Activated B cell treated with CpG ODN at 0.5 μM for 24 hours (primary cell): ENCODE results near the gene NTN4. TPM values are rescaled to one million over a fixed set of nuclear protein-coding genes. Genes with fewer than 3 reads are reported as not detected.

Source experiments
- ATAC-seq: fragments of 200-7000 bp; cut with Tn5 transposase; one replicate; pipeline ENCODE4 v1.10.0; 2021; ENCODE audit warnings: low read depth, mild to moderate bottlenecking, moderate library complexity
- CTCF ChIA-PET: fragments of 350-600 bp; sonication (Branson Sonifier 250); formaldehyde crosslinking; loops from one replicate; lab custom pipeline; 2021; ENCODE audit warnings: antibody characterized with exemption; lab: Charles Lee
- POLR2A ChIA-PET: fragments of 350-600 bp; sonication (Branson Sonifier 250); formaldehyde crosslinking; loops from one replicate; lab custom pipeline; 2021; ENCODE audit warnings: antibody characterized with exemption; lab: Charles Lee
- DNase-seq: peaks from one replicate; pipeline ENCODE4 v3.0.0; 2022
- H3K27ac Mint-ChIP-seq: one replicate; pipeline ENCODE4 v1.8.0; 2020; ENCODE audit warnings: mixed read lengths
- H3K27me3 Mint-ChIP-seq: one replicate; pipeline ENCODE4 v1.8.0; 2021; ENCODE audit warnings: mixed read lengths
- H3K36me3 Mint-ChIP-seq: one replicate; pipeline ENCODE4 v1.8.0; 2021; ENCODE audit warnings: low read depth, mixed read lengths
- H3K4me1 Mint-ChIP-seq: one replicate; pipeline ENCODE4 v1.8.0; 2021; ENCODE audit warnings: mixed read lengths
- H3K4me3 Mint-ChIP-seq: one replicate; pipeline ENCODE4 v1.8.0; 2020; ENCODE audit warnings: mild to moderate bottlenecking, mixed read lengths
- H3K9me3 Mint-ChIP-seq: one replicate; pipeline ENCODE4 v1.8.0; 2020; ENCODE audit warnings: mixed read lengths
- intact Hi-C: fragments of 100-400 bp; cut with micrococcal nuclease; formaldehyde crosslinking; loops from one replicate; pipeline ENCODE4 v1.15.1; 2024
- total RNA-seq: library from RNA; stranded (reverse); gene quantifications from 2 replicates; pipeline ENCODE4 v1.2.3, GENCODE V29; 2022
- TF ChIP-seq, protein P1 (sequence below): fragments of 200-600 bp; IDR thresholded peaks from one replicate; pipeline ENCODE4 v1.8.0; 2022; ENCODE audit warnings: antibody characterized with exemption, mild to moderate bottlenecking

NTN4 gene
- total RNA-seq, 1 donor from 2014 or later = 0.20 TPM

GRCh38 chr12:95836185-95836609 lies 45.6 kb upstream of the NTN4 start:
- ATAC-seq = no peak
- no peak for DNase-seq
- Mint-ChIP-seq H3K27ac (no peak overlapping the region), H3K4me3 (no peak overlapping the region), H3K36me3 (no peaks in the 10 kb centered on the region), H3K27me3 (peaks cover 32% of the 10 kb centered on the region), H3K4me1 (peaks cover 2% of the 10 kb centered on the region), H3K9me3 (no peaks in the 10 kb centered on the region)
- ChIA-PET POLR2A (no interaction called here), CTCF (no interaction called here)
- TF ChIP-seq, protein P1, sequence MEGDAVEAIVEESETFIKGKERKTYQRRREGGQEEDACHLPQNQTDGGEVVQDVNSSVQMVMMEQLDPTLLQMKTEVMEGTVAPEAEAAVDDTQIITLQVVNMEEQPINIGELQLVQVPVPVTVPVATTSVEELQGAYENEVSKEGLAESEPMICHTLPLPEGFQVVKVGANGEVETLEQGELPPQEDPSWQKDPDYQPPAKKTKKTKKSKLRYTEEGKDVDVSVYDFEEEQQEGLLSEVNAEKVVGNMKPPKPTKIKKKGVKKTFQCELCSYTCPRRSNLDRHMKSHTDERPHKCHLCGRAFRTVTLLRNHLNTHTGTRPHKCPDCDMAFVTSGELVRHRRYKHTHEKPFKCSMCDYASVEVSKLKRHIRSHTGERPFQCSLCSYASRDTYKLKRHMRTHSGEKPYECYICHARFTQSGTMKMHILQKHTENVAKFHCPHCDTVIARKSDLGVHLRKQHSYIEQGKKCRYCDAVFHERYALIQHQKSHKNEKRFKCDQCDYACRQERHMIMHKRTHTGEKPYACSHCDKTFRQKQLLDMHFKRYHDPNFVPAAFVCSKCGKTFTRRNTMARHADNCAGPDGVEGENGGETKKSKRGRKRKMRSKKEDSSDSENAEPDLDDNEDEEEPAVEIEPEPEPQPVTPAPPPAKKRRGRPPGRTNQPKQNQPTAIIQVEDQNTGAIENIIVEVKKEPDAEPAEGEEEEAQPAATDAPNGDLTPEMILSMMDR = no peak
- intact Hi-C loops = no loop called here

GRCh38 chr12:95834572-95834971 lies 44.0 kb upstream of the NTN4 start:
- Mint-ChIP-seq H3K4me1 (peaks cover 2% of the 10 kb centered on the region), H3K9me3 (no peaks in the 10 kb centered on the region), H3K36me3 (no peaks in the 10 kb centered on the region), H3K4me3 (no peak overlapping the region), H3K27me3 (peaks cover 40% of the 10 kb centered on the region), H3K27ac (no peak overlapping the region)
- TF ChIP-seq, protein P1 = no peak
- DNase-seq (no peak), ATAC-seq (no peak)
- CTCF ChIA-PET = no interaction called here
- POLR2A ChIA-PET = no interaction called here
- intact Hi-C loops = no loop called here

GRCh38 chr12:95830335-95831089 lies 39.9 kb upstream of the NTN4 start:
- ATAC-seq (no peak), DNase-seq (no peak)
- TF ChIP-seq, protein P1 = no peak
- ChIA-PET CTCF (no interaction called here), POLR2A (no interaction called here)
- no peaks in the 10 kb centered on the region for H3K9me3 Mint-ChIP-seq
- H3K27ac Mint-ChIP-seq = no peak overlapping the region
- peaks cover 32% of the 10 kb centered on the region for H3K27me3 Mint-ChIP-seq
- no peaks in the 10 kb centered on the region for H3K36me3 Mint-ChIP-seq
- intact Hi-C loops = no loop called here
- H3K4me1 Mint-ChIP-seq = no peaks in the 10 kb centered on the region
- H3K4me3 Mint-ChIP-seq = no peak overlapping the region

GRCh38 chr12:95829395-95829794 lies 38.8 kb upstream of the NTN4 start:
- POLR2A ChIA-PET = no interaction called here
- Mint-ChIP-seq H3K4me3 (no peak overlapping the region), H3K27ac (no peak overlapping the region), H3K27me3 (peaks cover 29% of the 10 kb centered on the region), H3K4me1 (no peaks in the 10 kb centered on the region), H3K9me3 (no peaks in the 10 kb centered on the region), H3K36me3 (no peaks in the 10 kb centered on the region)
- TF ChIP-seq, protein P1 = no peak
- no peak for ATAC-seq
- CTCF ChIA-PET = no interaction called here
- intact Hi-C loops = no loop called here
- DNase-seq = no peak

GRCh38 chr12:95820096-95820703 lies 29.6 kb upstream of the NTN4 start:
- ATAC-seq (no peak), DNase-seq (no peak)
- H3K36me3 Mint-ChIP-seq = no peaks in the 10 kb centered on the region
- ChIA-PET POLR2A (no interaction called here), CTCF (no interaction called here)
- H3K27ac Mint-ChIP-seq = no peak overlapping the region
- peaks cover 17% of the 10 kb centered on the region for H3K27me3 Mint-ChIP-seq
- intact Hi-C loops = no loop called here
- no peak overlapping the region for H3K4me3 Mint-ChIP-seq
- H3K4me1 Mint-ChIP-seq = no peaks in the 10 kb centered on the region
- H3K9me3 Mint-ChIP-seq = no peaks in the 10 kb centered on the region
- TF ChIP-seq, protein P1 = no peak
